NCI-H345 treated with DMSO at 0.1 percent for 48 hours (cell line): ENCODE results near the gene RBFOX2.
A peak's percentile ranks its signal among the peaks of the same experiment; 100 is the strongest.

ENCODE experiments used
- DNase-seq: peaks from one replicate; lab custom pipeline; 2025; ENCODE audit not compliant: unreplicated experiment; lab: John Stamatoyannopoulos, UW

Gene RBFOX2

GRCh38 chr22:35947794-35948425, 80.7 kb downstream of the RBFOX2 start:
- DNase-seq: no peak

- no peak for DNase-seq
Observed at GRCh38 chr22:35944458-35944857, 84.2 kb downstream of the RBFOX2 start.

- no peak for DNase-seq
Observed at GRCh38 chr22:35940166-35940565, 88.5 kb downstream of the RBFOX2 start.

GRCh38 chr22:35938226-35938625, 90.4 kb downstream of the RBFOX2 start:
- no peak for DNase-seq

- DNase-seq: no peak
Observed at GRCh38 chr22:35930933-35931332, 97.7 kb downstream of the RBFOX2 start.

GRCh38 chr22:35928285-35928798, 100.3 kb downstream of the RBFOX2 start:
- DNase-seq: no peak

GRCh38 chr22:35923026-35923425, 105.6 kb downstream of the RBFOX2 start:
- no peak for DNase-seq

- peak; percentile 3 for DNase-seq
Observed at GRCh38 chr22:35921777-35922176, 106.8 kb downstream of the RBFOX2 start.

GRCh38 chr22:35921044-35921443, 107.6 kb downstream of the RBFOX2 start:
- DNase-seq: no peak

- DNase-seq: no peak
Observed at GRCh38 chr22:35919002-35919542, 109.6 kb downstream of the RBFOX2 start.

- no peak for DNase-seq
Observed at GRCh38 chr22:35918456-35918855, 110.2 kb downstream of the RBFOX2 start.

GRCh38 chr22:35917651-35918050, 111.0 kb downstream of the RBFOX2 start:
- DNase-seq: no peak

- no peak for DNase-seq
Observed at GRCh38 chr22:35915477-35916013, 113.1 kb downstream of the RBFOX2 start.

- DNase-seq: peak; percentile 35
Observed at GRCh38 chr22:35914665-35915476, 113.8 kb downstream of the RBFOX2 start.

GRCh38 chr22:35914357-35914664, 114.3 kb downstream of the RBFOX2 start:
- no peak for DNase-seq

- no peak for DNase-seq
Observed at GRCh38 chr22:35913925-35914324, 114.7 kb downstream of the RBFOX2 start.

GRCh38 chr22:35912658-35913057, 116.0 kb downstream of the RBFOX2 start:
- DNase-seq: no peak

GRCh38 chr22:35911877-35912276, 116.7 kb downstream of the RBFOX2 start:
- DNase-seq: no peak

GRCh38 chr22:35910926-35911325, 117.7 kb downstream of the RBFOX2 start:
- no peak for DNase-seq

GRCh38 chr22:35910003-35910769, 118.4 kb downstream of the RBFOX2 start:
- DNase-seq: no peak

GRCh38 chr22:35905894-35906293, 122.7 kb downstream of the RBFOX2 start:
- DNase-seq: no peak
